NCI-H1436 treated with DMSO at 0.1 percent for 48 hours (cell line): Measurements from ENCODE around the gene CD247.

Experiments used
- DNase-seq: peaks from one replicate; lab custom pipeline; 2025; lab: John Stamatoyannopoulos, UW

CD247 gene

DNA sequence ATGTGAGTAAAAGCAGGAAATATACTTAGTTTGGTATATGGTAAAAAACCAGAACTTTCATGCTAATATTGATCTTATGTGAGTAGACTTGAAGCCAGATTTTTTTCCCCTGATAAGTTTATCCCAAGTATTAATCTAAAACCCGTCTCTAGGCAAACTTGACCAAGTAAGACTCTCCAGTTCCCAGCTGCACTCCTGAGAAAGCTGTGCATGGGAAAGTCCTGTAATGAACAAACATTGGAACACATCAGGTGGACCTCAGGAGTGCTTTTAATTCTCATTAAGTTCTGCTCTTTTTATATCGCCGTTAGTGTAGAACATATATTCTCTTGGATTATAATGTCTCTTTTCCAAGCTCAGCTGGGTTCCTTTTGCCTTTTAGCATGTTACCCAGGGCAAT is 105.0 kb downstream of the CD247 start:
- DNase-seq = no peak

DNA sequence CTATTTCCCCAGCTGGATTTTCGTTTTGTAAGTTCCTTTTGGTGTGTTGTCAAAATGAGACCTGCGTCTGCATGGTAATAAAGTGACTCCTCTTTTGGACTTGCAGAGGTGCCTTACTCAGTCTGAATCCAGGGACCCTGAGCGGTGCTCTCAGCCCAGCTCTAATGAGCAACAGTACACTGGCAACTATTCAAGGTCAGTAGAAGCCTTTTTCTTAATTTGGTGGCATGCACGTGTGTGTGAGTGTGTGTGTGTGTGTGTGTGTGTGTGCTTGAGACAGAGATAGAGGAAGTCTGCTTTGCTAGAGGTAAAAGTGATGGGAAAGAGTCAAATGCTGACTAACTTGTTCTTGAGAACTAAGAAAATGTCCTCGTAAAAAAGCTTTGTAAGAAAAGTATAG is 105.4 kb downstream of the CD247 start:
- DNase-seq = no peak

DNA sequence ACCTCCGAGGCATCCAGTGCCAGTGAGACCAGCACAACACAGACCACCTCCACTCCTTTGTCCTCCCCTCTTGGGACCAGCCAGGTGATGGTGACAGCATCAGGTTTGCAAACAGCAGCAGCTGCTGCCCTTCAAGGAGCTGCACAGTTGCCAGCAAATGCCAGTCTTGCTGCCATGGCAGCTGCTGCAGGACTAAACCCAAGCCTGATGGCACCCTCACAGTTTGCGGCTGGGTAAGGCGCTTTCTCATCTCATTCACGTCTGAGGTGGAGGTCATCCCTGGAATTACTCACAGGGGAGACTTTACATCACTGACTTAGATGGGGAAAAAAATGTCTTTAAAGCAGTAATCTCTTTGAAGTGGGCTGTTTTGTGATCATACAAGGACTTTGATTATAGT is 106.3 kb downstream of the CD247 start:
- DNase-seq = peak; percentile 29

DNA sequence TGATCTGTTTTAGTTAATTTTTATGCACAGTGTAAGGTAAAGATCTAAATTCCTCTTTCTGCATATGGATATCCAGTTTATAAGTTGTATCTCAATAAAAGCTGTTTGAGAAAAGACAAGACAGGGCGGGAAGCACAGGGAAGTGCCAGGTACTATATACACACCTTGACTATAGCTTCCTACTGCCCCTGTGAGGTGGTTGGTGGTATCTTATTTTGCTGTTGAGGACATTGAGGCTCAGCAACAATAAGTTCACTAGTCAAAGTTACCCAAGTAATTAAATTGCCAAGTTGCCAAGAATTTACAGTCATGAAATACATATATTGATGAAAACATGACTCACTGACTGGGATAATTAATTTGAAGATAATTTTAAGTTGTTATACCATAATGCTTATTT is 109.1 kb downstream of the CD247 start:
- DNase-seq = no peak

- DNase-seq = no peak
Measured at GRCh38 chr1:167408355-167408754, 110.0 kb downstream of the CD247 start.

DNA sequence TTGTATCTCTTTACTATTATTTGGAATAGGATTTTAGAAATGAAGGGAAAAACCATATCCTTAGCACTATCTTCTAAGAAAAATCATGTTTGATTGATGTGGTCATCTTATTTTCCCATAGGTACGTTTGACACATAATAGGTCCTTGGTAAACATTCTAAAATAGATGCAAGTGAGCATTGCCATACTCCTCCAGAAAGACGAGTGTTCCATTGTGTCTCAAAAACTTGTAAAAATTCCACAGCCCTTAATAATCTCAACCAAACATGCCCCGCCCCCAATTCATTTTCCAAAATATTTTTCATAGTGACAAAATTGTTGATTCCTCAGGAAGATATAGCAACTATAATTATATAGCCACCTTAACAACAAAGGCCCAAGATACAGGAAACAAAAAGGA is 113.4 kb downstream of the CD247 start:
- no peak for DNase-seq

GRCh38 chr1:167404161-167404888 is 114.0 kb downstream of the CD247 start:
- DNase-seq = no peak

- no peak for DNase-seq
Measured at GRCh38 chr1:167401260-167401873, 117.0 kb downstream of the CD247 start.

DNA sequence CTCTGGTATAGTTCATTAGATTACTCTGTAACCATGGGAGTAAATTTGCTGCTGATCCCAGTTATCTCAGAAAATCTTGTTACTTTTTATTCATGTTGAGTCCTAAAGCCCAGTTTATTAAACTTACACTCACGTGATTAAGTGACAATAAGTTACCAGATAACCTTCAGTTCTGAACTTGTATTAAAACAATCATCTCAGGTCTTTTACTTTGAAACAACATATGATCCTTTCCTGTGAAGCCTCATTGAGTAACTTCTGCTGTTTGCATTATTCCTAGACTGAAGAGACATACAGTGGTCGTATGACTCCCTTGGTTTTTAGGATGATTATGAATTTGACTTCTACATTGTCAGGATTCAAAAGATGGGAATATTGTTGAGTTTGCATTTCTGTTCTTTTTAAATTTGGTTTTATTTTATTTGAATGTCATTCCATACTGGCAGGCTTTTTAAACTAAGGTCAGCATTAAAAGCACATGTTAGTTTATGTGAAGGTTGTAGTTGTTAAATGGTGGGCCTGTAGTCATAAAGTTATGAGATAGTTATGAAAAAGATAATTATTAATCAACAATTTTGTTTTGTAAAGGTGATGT is 117.9 kb downstream of the CD247 start:
- DNase-seq = no peak

DNA sequence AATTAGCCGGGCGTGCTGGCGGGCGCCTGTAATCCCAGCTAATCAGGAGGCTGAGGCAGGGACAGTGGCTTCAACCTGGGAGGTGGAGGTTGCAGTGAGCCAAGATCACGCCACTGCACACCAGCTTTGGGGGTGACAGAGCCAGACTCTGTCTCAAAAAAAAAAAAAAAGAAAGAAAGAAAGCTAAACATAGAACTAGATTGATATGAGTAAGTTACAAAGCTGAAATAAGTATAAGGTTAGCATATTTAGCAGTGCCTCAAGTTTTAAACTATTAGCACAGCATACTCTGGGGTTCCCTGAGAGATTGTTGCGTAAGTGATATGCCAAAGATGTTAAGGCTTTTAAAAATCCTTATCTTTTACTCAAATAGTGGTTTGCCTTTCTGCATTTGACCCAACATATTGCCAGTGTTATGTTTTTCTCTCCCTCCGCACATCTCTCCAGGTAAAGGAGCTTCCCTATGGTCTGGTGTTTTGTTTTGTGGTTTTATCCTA is 126.1 kb downstream of the CD247 start:
- DNase-seq = no peak

GRCh38 chr1:167388976-167389375 is 129.4 kb downstream of the CD247 start:
- DNase-seq = no peak

DNA sequence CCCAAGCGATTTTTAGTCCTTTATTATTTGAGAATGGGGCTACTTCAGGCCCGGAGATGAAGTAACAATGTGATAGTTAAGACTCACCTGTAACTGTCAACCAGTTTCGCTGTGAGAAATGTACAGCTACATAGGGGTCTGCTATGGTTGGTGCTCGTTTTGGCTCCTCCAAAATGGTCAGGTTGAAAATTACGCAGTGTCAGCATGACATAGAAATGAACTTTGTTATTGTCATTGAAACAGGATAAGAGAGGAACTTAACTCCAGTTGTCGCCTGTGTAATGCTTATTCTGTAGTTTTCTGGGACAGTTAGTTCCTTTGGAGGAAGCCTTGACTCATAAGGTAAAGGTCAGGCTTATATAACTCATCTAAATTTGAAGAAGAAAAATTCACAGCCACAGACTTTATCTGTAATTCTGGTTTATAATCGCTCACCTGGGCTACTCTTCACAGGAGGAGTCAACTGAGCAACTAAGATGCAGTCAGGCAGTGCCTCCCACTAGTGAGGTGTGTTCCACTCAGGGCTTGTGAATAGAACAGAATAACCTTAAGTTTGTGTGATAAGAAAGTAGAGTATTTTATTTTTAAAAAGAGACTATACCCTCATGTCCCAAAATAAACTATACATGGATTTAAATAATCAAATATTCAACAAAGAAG is 130.9 kb downstream of the CD247 start:
- no peak for DNase-seq
